Stimulated activated naive CD4-positive, alpha-beta T cell treated with Interleukin-2 at 50 U/mL for 16 hours (primary cell): ENCODE results near the gene FIS1.
A peak's percentile ranks its signal among the peaks of the same experiment; 100 is the strongest.
"Not testable (repeated sequence)": the region's sequence is repeated elsewhere in the genome, so short reads cannot be mapped to it uniquely, and the experiment has no call there.

Experiments used
- DNase-seq: peaks from one replicate; lab custom pipeline; 2025; lab: John Stamatoyannopoulos, UW

The FIS1 gene

DNA sequence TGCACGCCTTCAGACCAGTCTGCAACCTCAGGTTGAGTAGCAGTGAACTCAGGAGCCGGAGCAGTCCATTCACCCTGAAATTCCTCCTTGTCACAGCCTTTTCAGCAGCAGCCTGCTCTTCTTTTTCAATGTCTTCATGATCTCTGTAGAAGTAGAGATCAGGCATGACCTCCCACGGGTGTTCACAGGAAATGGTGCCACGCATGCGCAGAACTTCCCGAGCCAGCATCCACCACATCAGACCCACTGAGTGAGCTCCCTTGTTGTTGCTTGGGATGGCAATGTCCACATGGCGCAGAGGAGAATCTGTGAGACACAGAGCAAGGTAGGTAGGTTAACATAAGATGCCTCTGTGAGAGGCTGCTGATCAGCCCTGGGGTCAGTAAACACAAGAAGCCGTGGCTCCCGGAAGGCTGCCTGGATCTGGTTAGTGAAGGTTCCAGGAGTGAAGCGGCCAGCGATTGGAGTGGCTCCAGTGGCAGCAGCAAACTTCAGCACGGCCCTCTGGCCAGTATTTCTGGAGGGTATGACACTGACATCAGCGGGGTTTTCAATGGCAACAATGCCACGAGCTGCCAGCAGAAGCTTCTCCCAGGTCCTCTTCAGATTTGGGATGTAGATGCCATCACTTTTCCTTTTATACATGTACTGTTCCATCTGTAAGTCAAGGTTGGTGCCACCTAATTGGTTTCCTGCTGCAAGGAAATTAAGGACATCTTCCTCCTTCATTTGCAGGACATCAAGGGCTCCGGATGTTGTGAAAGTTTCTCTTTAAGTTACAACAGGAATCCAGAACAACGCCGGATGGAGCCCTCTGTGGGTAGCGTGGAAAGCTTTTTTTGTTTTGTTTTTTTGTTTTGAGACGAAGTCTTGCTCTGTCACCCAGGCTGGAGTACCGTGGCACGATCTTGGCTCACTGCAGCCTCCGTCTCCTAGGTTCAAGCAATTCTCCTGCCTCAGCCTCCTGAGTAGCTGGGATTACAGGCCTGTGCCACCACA lies 40.8 kb downstream of the FIS1 start:
- peak; percentile 17 for DNase-seq

DNA sequence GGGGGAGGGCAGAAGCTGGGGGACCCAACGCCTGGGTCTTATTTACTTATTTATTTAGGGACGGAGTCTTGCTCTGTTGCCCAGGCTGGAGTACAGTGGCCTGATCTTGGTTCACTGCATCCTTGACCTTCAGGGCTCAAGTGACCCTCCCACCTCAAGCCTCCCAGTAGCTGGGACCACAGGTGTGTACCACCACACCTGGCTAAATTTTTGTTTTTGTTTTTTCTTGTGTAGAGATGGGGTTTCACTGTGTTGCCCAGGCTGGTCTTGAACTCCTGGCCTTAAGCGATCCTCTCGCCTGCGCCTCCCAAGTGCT lies 42.3 kb downstream of the FIS1 start:
- DNase-seq, result no peak

DNA sequence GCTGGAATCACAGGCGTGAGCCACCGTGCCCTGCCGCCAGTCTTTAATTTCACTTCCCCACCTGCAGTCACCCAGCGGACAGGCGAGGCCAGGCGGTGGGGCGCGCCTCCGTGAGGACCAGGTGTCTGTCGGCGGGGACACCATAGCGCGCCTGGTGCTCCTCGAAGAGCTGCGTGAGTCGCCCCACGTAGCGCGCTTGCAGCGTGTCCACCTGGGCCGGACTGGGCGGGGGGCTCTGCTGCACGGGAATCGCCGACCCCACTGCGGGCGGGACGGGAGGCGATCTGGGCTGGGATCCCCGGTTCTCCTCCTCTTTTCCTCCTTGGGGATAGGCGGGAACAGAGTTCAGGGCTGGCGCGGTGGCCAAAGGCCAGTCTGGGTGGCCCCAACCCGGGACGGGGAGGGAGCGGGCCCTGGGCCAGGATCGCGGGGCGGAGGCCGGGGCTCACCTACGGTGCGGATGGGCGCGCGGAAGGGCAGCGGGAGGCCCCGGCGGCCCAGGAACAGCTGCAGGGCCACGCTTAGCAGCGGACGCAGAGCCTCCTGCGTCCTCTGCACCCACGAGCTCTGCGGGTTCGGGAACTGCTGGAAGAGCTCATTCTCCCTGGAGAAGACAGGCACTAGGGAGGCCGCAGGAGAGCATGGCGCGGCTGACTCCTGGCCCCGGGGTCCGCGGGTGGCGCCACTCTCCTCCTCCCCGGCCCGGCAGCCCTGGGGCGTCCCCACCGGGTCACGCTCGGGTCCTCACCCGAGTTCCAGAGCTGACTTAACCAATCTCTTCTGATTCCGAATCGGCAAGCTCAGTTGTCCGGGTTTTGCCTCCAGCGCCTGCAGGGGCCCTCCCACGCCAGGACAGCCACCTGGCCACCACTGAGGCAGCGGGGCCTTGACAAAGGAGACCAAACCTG lies 42.9 kb downstream of the FIS1 start:
- DNase-seq, result no peak

DNA sequence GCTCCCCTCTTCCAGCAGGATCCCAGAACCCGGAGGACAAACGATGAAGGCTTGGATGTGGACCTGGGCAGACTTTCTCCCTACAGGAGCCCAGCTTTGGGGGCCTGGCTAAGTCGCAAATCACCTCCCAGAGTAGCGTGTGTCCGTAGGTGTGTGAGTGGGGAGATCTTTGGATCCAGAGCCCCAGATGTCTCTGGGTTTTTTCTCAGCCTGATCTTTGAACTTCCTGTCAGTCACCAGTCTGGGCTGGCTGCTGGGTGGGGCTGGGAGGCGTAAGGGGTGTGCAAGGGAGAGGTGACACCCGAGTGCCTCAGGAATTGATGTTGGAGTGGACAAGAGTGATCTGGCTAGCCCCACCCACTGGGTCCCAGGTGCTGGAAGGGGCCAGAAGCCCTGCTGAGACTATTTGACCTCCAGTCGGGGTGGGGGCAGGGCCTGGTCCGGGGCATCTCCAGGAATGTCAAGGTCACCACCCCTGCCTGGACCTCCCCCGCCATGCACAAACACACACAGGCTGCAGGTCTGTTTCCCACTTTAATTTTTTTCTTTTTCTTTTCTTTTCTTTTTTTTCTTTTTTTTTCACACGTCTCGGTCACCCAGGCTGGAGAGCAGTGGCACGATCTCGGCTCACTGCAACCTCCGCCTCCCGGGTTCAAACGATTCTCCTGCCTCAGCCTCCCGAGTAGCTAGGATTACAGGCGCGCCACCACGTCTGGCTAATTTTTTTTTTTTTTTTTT lies 43.9 kb downstream of the FIS1 start, which contains the start of gene MOGAT3:
TSS of gene MOGAT3 (minus strand) at position 175 of the 738 bp plus-strand sequence. CDS start 182 bp downstream, outside the sequence.
- no peak for DNase-seq

DNA sequence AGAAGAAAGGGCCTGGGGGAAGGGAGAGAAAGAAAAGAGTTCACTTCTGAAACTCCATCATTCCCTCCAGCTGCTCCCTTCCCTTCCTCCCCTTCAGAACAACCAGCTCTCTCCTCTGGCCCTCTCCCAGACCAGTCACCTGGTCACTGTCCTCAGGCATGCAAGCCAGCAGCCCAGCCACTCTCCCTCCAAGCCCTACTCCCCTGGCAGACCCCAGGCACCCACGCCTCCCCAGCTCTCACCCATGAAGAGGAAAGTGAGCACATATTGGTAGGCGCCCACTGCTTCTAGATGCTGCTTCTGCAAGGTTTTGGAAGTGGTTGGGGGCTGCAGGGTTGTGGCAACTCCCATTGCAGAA lies 44.4 kb downstream of the FIS1 start:
- no peak for DNase-seq

DNA sequence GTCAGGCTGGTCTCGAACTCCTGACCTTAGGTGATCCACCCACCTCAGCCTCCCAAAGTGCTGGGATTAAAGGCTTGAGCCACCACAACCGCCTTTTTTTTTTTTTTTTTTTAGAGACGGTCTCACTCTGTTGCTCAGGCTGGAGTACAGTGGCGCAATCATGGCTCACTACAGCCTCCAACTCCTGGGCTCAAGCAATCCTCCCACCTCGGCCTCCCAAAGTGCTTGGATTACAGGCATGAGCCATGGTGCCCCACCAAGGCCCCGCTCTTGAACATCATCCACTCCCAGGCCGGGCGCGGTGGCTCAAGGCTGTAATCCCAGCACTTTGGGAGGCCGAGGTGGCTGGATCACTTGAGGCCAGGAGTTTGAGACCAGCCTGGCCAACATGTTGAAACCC lies 45.4 kb downstream of the FIS1 start:
- DNase-seq, result not testable (repeated sequence)

DNA sequence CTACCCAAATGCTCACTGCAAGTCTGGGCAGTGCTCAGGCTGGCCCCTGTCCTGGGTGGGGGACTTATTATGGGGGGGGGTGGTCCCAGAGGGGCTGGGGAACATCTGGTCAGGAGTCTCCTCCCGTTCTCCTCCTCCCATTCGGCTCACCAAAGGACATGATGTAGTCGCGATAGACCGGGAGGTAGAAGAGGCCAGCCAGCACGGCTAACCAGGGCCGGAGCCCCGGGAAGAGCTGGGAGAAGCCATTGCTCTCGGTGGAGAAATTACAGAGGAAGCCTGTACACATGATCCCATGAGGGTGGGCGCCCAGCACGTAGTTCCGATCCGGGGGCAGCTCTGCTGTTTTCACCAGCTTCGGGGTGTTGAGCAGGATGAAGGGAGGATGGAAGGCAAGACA lies 46.4 kb downstream of the FIS1 start:
- no peak for DNase-seq

DNA sequence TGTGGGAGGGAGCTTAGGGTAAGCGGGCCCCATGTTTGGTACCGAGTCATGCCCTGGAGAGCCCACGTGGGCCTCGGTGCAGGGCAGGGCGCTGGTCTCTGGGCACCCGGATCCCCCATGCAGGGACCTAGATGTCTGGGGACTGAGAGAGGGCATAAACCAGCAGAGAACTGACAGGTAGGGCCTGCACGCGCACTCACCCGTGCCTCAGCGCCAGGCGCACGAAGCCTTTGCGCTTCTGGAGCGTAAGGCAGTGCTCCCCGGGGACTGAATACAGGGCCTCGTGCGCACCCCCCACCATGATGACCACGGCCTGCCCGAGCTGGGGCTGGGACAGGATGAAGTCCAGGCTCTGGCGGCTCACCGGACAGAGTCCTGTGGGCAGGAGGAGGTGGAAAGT lies 46.9 kb downstream of the FIS1 start:
- no peak for DNase-seq

DNA sequence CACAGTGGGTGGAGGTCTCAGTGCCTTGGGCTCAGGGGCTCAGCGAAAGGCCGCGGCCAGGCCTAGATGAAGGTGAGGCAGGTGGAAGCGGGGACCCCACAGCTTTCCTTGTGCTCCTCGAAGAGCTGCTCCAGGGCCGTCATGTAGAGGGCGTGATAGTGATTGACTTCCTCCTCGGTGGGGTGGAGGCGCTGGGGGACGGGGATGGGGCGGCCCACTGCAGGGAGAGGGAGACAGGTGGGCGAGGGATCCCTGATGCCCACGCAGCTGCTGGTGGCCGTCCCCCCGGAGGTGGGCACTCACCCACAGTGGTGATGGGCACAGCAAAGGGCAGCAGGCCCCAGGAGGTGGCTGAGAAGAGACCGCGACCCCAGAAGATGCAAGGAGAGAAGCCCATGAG lies 49.0 kb downstream of the FIS1 start:
- no peak for DNase-seq
